Fibroblast of lung (primary cell): ENCODE measurements around the gene XIRP2. TPM values are rescaled to one million over a fixed set of nuclear protein-coding genes. Genes with fewer than 3 reads are reported as not detected.

Experiments used
- DNase-seq, 2 donors: peaks; one replicate each; pipeline versions ENCODE4 v3.0.0 to v3.0.0-alpha.2; 2010; ENCODE audit warnings: low read depth in 2 of 2
- H2AFZ ChIP-seq: 2 replicates; pipeline ENCODE4 v1.5.1; 2012; ENCODE audit warnings: low read length, control low read depth, inconsistent platforms
- H3K27ac ChIP-seq: 2 replicates; pipeline ENCODE4 v1.5.1; 2011; ENCODE audit warnings: low read length, control low read depth; ENCODE audit not compliant: insufficient read depth
- H3K27me3 ChIP-seq: 2 replicates; pipeline ENCODE4 v1.5.1; 2011; ENCODE audit warnings: mild to moderate bottlenecking, low read length; ENCODE audit not compliant: control insufficient read depth, insufficient read depth
- H3K36me3 ChIP-seq: 2 replicates; pipeline ENCODE4 v1.5.1; 2011; ENCODE audit warnings: low read length; ENCODE audit not compliant: control insufficient read depth, insufficient read depth
- H3K4me1 ChIP-seq: 2 replicates; pipeline ENCODE4 v1.5.1; 2011; ENCODE audit warnings: low read length; ENCODE audit not compliant: control insufficient read depth, insufficient read depth; ENCODE audit errors: extremely low read depth
- H3K4me2 ChIP-seq: 2 replicates; pipeline ENCODE4 v1.5.1; 2011; ENCODE audit warnings: low read length, control low read depth; ENCODE audit not compliant: insufficient read depth; ENCODE audit errors: extremely low read depth
- H3K4me3 ChIP-seq, 4 experiments: fragments of 200-600 bp in 1 of 4; sonication (generic) in 1 of 4; replicated peaks in 1 of 4; 2 replicates each; pipeline ENCODE4 v1.5.1; 2011 to 2016; ENCODE audit warnings: low read length in 4 of 4, low read depth in 3 of 4, mild to moderate bottlenecking in 3 of 4, control low read depth in 2 of 4, inconsistent platforms in 1 of 4, mixed read lengths in 1 of 4; ENCODE audit not compliant: insufficient read depth in 1 of 4; ENCODE audit errors: control extremely low read depth in 1 of 4
- H3K79me2 ChIP-seq: 2 replicates; pipeline ENCODE4 v1.5.1; 2012; ENCODE audit warnings: mild to moderate bottlenecking, low read length, inconsistent platforms; ENCODE audit not compliant: control insufficient read depth, insufficient read depth
- H3K9ac ChIP-seq: 2 replicates; pipeline ENCODE4 v1.5.1; 2011; ENCODE audit warnings: mild to moderate bottlenecking, low read length, control low read depth; ENCODE audit not compliant: insufficient read depth
- H3K9me3 ChIP-seq: 2 replicates; pipeline ENCODE4 v1.5.1; 2012; ENCODE audit warnings: low read depth, low read length; ENCODE audit not compliant: control insufficient read depth, insufficient read depth
- H4K20me1 ChIP-seq: 2 replicates; pipeline ENCODE4 v1.5.1; 2011; ENCODE audit warnings: low read length; ENCODE audit not compliant: control insufficient read depth, insufficient read depth; ENCODE audit errors: extremely low read depth
- CTCF ChIP-seq, 2 donors: IDR thresholded peaks in 1 of 2; conservative IDR thresholded peaks in 1 of 2; 1 replicate in 1 of 2; 2 replicates in 1 of 2; pipeline ENCODE4 v1.5.1; 2011 to 2012; ENCODE audit warnings: low read length in 2 of 2, control low read depth in 1 of 2, inconsistent platforms in 1 of 2, low read depth in 1 of 2, mild to moderate bottlenecking in 1 of 2
- EZH2 ChIP-seq: IDR thresholded peaks from 2 replicates; pipeline ENCODE4 v1.5.1; 2012; ENCODE audit warnings: low read length, control low read depth, mild to moderate bottlenecking; ENCODE audit errors: missing control alignments
- polyA plus RNA-seq, 2 donors: library from polyadenylated mRNA; depleted of rRNA in 1 of 2; stranded (reverse) in 1 of 2; unstranded in 1 of 2; fragments of >200 nt; gene quantifications; 2 replicates each; pipeline ENCODE4 v1.2.1, GENCODE V29; 2011 to 2012; ENCODE audit warnings: missing spikeins in 1 of 2
- total RNA-seq: library from RNA; depleted of rRNA; stranded (reverse); fragments of >200 nt; gene quantifications from 2 replicates; pipeline ENCODE4 v1.2.1, GENCODE V29; 2014

Gene XIRP2
- total and polyA plus RNA-seq, 2 donors (not counting 1 experiment from before 2014, with no cell fraction given): 1.1 to 2.0 TPM

GRCh38 chr2:167298017-167298416 lies 409.7 kb downstream of the XIRP2 start:
- H3K4me2 ChIP-seq: no peak overlapping the region
- TF ChIP-seq CTCF (conservative IDR thresholded peaks at IDR 0.05 in 1 of 2, IDR thresholded peaks at IDR 0.05 in 1 of 2; ENCODE audit: low read depth in 1 of 2, low read length in 2 of 2) (no peak), EZH2 (no peak)
- no peaks in the 10 kb centered on the region for H3K36me3 ChIP-seq
- H3K27me3 ChIP-seq: no peaks in the 10 kb centered on the region
- H2AFZ ChIP-seq: no peak overlapping the region
- H3K9me3 ChIP-seq: no peaks in the 10 kb centered on the region
- no peak for DNase-seq
- H3K9ac ChIP-seq: no peak overlapping the region
- H4K20me1 ChIP-seq: no peaks in the 10 kb centered on the region
- H3K4me1 ChIP-seq: no peaks in the 10 kb centered on the region
- no peak overlapping the region for H3K27ac ChIP-seq
- H3K4me3 ChIP-seq: no peak overlapping the region
- H3K79me2 ChIP-seq: no peaks in the 10 kb centered on the region
